ENCODE data around the gene HAPLN2. TPM values are rescaled to one million over a fixed set of nuclear protein-coding genes. Genes with fewer than 3 reads are reported as not detected.

Gene HAPLN2
- total and polyA plus RNA-seq, 2 of the 8 experiments (the other 6 are each of a cell fraction or from before 2014, with no cell fraction given), result 0.19 to 0.51 TPM

DNA sequence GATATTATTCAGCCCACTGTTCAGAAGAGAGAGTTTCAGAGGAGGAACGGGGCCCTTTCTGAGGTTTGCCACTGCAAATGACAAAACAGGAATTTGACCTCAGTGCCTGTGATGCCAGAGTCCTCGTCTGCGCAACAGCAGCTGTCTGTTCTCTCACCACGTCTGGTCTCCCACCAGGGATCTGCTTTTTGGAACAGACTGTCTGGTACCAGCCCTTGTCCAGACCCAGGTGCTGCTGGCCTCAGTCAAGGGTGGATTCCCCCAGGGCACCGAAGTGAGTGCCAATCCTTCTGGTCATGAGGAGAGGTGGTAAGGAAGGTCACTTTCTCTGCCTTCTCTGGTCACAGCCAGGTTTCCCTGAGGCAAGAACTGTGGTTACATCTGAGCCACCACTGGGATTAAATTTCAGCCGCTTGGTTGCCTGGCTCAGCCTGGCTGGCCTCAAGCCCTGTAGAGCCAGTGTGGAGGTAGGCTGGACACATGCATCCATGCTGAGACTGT is 20.4 kb downstream of the HAPLN2 start (continued):
- TF ChIP-seq CHD7 (IDR thresholded peaks at IDR 0.05; ENCODE audit: insufficient replicate concordance, low read length), result no peak
- TF ChIP-seq BACH1 (IDR thresholded peaks at IDR 0.05; ENCODE audit: low read length), result no peak
- TF ChIP-seq, protein P1, sequence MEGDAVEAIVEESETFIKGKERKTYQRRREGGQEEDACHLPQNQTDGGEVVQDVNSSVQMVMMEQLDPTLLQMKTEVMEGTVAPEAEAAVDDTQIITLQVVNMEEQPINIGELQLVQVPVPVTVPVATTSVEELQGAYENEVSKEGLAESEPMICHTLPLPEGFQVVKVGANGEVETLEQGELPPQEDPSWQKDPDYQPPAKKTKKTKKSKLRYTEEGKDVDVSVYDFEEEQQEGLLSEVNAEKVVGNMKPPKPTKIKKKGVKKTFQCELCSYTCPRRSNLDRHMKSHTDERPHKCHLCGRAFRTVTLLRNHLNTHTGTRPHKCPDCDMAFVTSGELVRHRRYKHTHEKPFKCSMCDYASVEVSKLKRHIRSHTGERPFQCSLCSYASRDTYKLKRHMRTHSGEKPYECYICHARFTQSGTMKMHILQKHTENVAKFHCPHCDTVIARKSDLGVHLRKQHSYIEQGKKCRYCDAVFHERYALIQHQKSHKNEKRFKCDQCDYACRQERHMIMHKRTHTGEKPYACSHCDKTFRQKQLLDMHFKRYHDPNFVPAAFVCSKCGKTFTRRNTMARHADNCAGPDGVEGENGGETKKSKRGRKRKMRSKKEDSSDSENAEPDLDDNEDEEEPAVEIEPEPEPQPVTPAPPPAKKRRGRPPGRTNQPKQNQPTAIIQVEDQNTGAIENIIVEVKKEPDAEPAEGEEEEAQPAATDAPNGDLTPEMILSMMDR (IDR thresholded peaks at IDR 0.05; ENCODE audit: control extremely low read depth in 1 of 3, insufficient read depth in 1 of 3, low read depth in 1 of 3, low read length in 3 of 3), result no peak
- TF ChIP-seq SAP30 (IDR thresholded peaks at IDR 0.05; ENCODE audit: insufficient read depth, insufficient replicate concordance, low read length), result no peak
- TF ChIP-seq CHD1 (IDR thresholded peaks at IDR 0.05; ENCODE audit: low read depth, low read length), result no peak
- TF ChIP-seq RNF2 (IDR thresholded peaks at IDR 0.05; ENCODE audit: borderline replicate concordance, low read depth, low read length, missing control alignments, poor library complexity, severe bottlenecking), result no peak

All from H1 (cell line).